ENCODE data around the gene KIF7.
A peak's percentile ranks its signal among the peaks of the same experiment; 100 is the strongest.
"Not testable (repeated sequence)": the region's sequence is repeated elsewhere in the genome, so short reads cannot be mapped to it uniquely, and the experiment has no call there.

KIF7 gene, protein sequence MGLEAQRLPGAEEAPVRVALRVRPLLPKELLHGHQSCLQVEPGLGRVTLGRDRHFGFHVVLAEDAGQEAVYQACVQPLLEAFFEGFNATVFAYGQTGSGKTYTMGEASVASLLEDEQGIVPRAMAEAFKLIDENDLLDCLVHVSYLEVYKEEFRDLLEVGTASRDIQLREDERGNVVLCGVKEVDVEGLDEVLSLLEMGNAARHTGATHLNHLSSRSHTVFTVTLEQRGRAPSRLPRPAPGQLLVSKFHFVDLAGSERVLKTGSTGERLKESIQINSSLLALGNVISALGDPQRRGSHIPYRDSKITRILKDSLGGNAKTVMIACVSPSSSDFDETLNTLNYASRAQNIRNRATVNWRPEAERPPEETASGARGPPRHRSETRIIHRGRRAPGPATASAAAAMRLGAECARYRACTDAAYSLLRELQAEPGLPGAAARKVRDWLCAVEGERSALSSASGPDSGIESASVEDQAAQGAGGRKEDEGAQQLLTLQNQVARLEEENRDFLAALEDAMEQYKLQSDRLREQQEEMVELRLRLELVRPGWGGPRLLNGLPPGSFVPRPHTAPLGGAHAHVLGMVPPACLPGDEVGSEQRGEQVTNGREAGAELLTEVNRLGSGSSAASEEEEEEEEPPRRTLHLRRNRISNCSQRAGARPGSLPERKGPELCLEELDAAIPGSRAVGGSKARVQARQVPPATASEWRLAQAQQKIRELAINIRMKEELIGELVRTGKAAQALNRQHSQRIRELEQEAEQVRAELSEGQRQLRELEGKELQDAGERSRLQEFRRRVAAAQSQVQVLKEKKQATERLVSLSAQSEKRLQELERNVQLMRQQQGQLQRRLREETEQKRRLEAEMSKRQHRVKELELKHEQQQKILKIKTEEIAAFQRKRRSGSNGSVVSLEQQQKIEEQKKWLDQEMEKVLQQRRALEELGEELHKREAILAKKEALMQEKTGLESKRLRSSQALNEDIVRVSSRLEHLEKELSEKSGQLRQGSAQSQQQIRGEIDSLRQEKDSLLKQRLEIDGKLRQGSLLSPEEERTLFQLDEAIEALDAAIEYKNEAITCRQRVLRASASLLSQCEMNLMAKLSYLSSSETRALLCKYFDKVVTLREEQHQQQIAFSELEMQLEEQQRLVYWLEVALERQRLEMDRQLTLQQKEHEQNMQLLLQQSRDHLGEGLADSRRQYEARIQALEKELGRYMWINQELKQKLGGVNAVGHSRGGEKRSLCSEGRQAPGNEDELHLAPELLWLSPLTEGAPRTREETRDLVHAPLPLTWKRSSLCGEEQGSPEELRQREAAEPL (N-terminal part only)

DNA sequence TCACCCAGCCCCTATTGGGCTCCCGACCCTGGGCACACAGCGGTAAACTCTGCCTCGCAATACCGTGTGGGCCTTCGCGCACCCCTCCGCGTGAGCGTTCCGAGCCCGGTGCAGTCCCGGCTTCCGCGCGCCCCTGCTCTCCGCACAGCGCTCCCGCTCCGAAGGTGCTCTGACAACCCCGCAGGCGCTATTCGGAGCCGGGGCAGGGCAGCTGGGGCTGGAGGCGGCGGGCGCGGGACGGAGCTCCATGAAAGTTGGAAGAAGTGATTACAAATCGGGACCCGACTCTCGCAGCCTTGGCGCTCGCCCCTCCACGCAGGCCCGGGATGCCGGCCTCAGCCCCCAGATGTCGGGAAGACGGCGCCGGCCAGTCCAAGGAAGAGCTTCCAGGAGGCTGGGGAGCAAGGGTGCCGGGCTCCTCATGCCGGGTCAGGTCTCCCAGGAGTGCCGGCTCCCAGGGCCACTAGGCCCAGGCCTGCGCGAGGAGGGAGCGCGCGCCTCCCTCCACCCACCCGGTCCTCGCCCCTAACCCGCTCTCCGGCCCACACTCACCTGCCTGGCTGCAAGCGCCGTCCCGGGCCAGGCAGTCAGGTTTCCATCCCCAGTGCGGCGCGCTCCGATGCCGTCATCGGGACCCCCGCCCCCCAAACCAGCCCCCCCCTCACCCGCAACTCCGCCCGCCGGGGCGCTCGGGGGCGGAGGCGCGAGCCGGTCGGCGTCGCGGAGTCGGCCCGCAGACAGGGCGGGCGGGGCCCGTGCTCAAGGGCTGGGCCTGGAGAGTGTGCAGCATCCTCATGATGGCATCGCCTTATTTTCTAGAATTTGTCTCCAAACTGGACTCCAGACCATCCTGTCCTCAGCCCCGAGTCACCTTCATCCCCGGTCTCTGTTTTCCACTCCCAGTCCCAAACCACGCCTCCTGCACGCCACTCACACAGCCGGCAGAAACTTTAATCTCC, at the start of gene KIF7:
KIF7 (minus strand) TSS at position 621 of the 959 bp plus-strand sequence. CDS start 2,537 bp downstream, outside the sequence.
- no peak for DNase-seq (ENCODE audit: low read depth)

DNA sequence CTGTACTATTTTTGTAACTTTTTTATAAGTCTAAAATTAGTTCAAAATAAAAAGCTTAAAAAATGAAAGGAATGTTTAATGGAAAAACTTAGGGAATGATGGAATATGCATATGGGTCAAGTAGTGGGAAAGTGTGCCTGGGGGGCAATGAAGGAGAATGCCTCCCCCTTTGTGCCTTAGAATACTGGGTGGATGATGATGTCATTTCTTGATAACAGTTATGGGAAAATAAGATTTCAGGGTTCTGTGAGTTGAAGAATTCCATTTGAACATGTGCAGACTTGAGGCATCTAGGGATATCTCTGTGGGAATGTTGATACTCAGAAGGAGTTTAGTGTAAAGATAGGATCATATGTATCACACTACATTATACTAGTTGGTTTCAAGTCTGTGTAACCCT, 49.1 kb upstream of the KIF7 start:
- DNase-seq (ENCODE audit: low read depth) = no peak

DNA sequence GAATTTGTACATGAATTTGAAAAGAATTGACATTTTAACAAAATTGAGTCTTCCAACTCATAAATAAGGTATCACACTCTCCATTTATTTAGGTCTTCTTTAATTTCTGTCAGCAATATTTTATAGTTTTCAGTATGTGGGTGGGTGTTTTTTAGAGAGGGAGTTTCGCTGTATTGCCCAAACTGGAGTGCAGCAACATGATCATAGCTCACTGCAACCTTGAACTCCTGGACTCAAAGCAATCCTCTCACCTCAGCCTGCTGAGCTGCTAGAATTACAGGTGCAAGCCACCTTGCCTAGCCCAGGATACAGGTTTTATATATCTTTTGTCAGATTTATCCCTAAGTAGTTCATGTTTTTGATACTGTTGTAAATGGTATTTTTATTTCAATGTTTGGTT, 39.9 kb upstream of the KIF7 start:
- DNase-seq (ENCODE audit: low read depth) = no peak

DNA sequence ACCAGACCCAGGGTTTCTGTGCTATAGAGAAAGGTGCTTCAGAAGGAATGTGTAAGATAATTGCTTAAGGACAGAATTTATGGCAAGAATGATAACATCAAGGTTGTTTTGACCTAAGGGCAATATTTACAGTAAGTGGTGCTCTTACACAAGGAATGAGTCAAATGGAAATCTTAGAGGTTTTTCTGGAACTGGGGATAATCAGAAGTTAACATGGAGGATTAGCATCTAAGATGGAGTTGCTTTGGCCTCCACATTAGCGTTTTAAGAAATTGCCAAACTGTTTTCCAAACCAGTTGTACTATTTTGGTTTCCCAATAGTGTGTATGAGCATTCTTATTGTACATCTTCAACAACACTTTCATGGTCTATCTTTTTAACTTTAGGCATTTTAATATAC, 38.4 kb upstream of the KIF7 start:
- DNase-seq (ENCODE audit: low read depth) = no peak

GRCh38 chr15:89693091-89693490, 37.8 kb upstream of the KIF7 start:
- no peak for DNase-seq (ENCODE audit: low read depth)

DNA sequence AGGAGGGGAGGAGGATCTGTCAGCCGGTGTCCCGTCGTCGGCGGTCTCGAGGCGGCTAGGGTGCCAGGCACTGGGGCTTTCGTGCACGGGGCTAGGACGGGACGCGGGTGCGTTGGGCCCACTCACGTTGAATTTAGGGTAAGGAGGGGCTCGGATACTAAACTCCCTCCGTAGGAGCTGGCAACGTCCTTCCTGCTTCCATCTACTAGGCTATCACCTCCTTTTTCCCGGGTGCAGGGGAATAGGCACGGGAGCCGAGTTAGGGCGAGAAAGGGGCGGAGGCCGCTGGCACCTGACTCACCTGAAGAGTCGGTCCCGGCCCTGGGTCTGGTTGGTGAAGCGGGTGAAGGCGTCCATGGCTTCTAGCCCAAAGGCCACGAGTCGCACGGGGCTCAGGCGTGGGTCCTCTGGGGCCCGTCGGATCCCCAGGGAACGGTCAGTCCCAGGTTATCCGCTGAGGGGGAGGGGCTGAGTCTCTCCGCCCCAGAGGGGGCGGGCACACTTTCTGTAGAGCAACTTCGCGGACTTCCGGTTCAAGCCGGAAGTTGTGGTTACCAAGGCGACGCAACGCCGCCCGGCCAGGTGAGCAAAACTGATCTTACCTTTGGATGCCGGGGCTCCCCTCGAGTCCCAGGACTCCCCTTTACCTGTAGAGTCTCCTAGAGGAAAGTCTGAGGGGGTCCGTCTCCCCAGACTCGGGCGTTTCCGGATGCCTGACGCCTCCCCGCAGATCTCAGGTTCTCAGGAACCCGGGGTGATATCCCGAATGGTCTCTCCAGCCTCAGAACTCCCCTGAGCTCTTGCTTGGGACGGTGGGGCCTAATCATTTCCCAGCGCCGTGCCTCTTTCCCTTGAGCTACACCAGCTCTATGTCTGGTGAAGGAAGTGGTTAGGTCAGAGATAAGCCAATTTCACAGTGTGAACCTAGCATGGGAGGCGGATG, 35.3 kb upstream of the KIF7 start, which contains the start of the genes PEX11A and WDR93:
PEX11A (minus strand) TSS at position 479 of the 943 bp plus-strand sequence; CDS start at position 357, 122 bp downstream.
WDR93 (plus strand) TSS at position 536 of the 943 bp plus-strand sequence. CDS start 10,936 bp downstream, outside the sequence.
- peak; percentile 37 for DNase-seq (ENCODE audit: low read depth)

GRCh38 chr15:89689930-89690275, 34.6 kb upstream of the KIF7 start:
- DNase-seq (ENCODE audit: low read depth) = not testable (repeated sequence)

GRCh38 chr15:89686522-89686921, 31.3 kb upstream of the KIF7 start:
- DNase-seq (ENCODE audit: low read depth) = no peak

- no peak for DNase-seq (ENCODE audit: low read depth)
These were observed 30.7 kb upstream of the KIF7 start for GRCh38 chr15:89685995-89686394.

GRCh38 chr15:89681146-89681545, 25.9 kb upstream of the KIF7 start:
- DNase-seq (ENCODE audit: low read depth) = no peak

DNA sequence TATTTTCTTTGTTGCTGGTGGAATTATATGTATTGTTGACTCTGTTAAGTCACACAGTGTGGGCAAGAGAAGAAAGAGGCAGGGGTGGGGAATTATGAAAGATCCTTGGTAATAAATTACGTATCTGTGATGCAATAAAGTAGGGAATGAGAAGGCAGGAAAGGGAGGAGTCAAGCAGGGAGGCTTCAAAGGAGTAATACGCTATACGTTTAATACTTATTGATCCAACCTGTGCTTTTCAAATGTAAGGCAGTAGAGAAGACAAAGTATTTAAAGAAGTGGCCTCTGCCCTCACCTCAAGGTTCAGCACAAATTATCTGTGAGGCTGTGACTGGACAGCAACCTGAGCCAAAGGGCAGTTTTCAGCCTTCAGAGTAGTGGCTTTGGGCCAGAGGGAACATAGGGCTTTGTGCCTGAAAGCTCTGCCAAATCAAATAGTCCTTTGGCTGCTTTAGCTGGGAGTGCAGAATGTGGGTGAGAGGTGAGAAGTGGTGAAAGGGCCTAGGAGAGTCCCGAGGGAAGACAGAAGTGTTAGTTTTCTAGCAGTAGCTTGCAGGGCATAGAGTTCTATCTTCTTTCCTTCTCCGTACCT, 25.1 kb upstream of the KIF7 start:
- DNase-seq (ENCODE audit: low read depth) = no peak

DNA sequence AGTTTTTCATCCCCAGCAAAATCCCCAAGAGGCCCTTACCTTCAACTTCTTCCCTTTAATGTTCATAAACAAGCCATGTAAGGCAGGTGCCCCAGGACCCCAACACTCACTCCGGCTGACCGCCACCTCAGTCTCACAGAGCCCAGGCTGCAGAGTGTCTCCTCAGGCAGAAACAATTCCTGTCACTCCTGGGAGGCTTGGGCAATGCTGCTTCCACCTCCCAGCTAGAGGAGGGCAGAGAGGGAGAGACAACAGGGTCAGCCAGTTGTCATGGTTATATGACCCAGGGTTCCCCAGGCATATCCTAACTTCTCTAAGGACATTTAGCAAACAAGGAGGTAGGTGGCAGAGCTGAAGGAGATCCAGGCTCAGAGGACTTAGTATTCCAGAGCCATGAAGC, 23.9 kb upstream of the KIF7 start, which contains the start of gene PLIN1:
PLIN1 (minus strand) TSS at position 156 of the 400 bp plus-strand sequence. CDS start 1,878 bp downstream, outside the sequence.
- no peak for DNase-seq (ENCODE audit: low read depth)

GRCh38 chr15:89677381-89677780, 22.1 kb upstream of the KIF7 start:
- no peak for DNase-seq (ENCODE audit: low read depth)

- no peak for DNase-seq (ENCODE audit: low read depth)
These were observed 20.3 kb upstream of the KIF7 start for GRCh38 chr15:89675606-89676005.

DNA sequence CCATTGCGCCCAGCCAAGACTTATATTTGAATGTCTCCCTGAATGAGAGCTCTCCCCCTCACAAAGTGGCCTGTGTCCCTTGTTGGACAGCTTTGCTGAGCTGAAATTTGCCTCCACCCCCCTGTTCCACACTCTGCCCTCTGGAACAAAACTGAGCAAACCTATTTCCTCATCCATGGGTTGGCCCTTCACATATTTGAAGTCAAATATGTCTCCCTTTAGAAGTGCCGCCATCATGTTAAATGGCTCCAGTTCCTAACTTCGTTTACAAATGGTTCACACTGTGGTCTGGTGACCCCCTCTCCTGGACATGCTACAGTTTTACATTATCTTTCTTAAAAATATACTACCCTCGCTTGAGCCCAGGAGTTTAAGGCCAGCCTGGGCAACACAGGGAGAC, 19.3 kb upstream of the KIF7 start:
- DNase-seq (ENCODE audit: low read depth) = no peak

DNA sequence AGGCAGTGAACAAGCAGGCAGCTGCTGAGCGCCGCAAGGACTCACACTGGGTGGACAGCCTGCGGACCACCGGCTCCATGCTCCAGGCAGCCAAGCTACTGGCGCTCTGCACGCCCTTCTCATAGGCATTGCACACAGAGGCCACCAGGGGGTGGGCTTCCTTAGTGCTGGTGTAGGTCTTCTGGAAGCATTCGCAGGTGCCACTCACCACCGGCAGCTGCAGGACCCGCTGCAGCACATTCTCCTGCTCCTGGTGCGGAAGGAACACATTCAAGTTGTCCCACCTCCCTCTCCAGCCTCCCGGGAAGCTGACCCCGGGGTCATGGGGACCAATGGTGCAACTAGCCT, 17.9 kb upstream of the KIF7 start:
- no peak for DNase-seq (ENCODE audit: low read depth)

- no peak for DNase-seq (ENCODE audit: low read depth)
These were observed 17.2 kb upstream of the KIF7 start for GRCh38 chr15:89672221-89673164.

GRCh38 chr15:89671687-89672086, 16.4 kb upstream of the KIF7 start:
- no peak for DNase-seq (ENCODE audit: low read depth)

Data from activated gamma-delta T cell treated with anti-CD3 and anti-CD28 coated beads, Interleukin-2, amount 50 U/mL, for 16 hours (primary cell).